Sigmoid colon (tissue), 7 donors: ENCODE results near the gene DCDC2C. TPM values are rescaled to one million over a fixed set of nuclear protein-coding genes. Genes with fewer than 3 reads are reported as not detected.

Experiments
- DNase-seq: peaks from one replicate; pipeline ENCODE4 v3.0.0-alpha.2; 2019
- H3K27ac ChIP-seq, 4 donors: fragments of 200-600 bp; sonication (generic); one replicate each; pipeline ENCODE4 v1.5.1; 2016 to 2019; ENCODE audit warnings: mild to moderate bottlenecking in 1 of 4
- H3K27me3 ChIP-seq, 3 donors: fragments of 200-600 bp; sonication (generic); one replicate each; pipeline ENCODE4 v1.5.1; 2019; ENCODE audit warnings: mild to moderate bottlenecking in 1 of 3
- H3K36me3 ChIP-seq, 4 donors: fragments of 200-600 bp; sonication (generic); one replicate each; pipeline ENCODE4 v1.5.1; 2016 to 2019
- H3K4me1 ChIP-seq, 4 donors: fragments of 200-600 bp; sonication (generic); one replicate each; pipeline ENCODE4 v1.5.1; 2017 to 2019
- H3K4me3 ChIP-seq, 4 donors: fragments of 200-600 bp; sonication (generic); one replicate each; pipeline ENCODE4 v1.5.1; 2017 to 2019; ENCODE audit warnings: mild to moderate bottlenecking in 2 of 4, moderate library complexity in 1 of 4
- H3K9me3 ChIP-seq, 4 donors: fragments of 200-600 bp in 3 of 4; sonication (generic) in 3 of 4; one replicate each; pipeline versions ENCODE4 v1.5.1 to v1.6.1; 2013 to 2019
- CTCF ChIP-seq, 4 experiments: fragments of 450-650 bp in 3 of 4; fragments of 200-600 bp in 1 of 4; IDR thresholded peaks; one replicate each; pipeline ENCODE4 v1.5.1; 2016 to 2019; ENCODE audit warnings: antibody characterized with exemption in 4 of 4, mild to moderate bottlenecking in 3 of 4, moderate library complexity in 2 of 4
- EP300 ChIP-seq, 4 donors: sonication (generic); formaldehyde crosslinking; IDR thresholded peaks; one replicate each; pipeline ENCODE4 v1.6.1; 2017; ENCODE audit warnings: antibody characterized with exemption in 4 of 4
- POLR2A ChIP-seq, 2 donors: fragments of 450-650 bp; IDR thresholded peaks; one replicate each; pipeline ENCODE4 v1.6.1; 2016; ENCODE audit warnings: antibody characterized with exemption in 2 of 2, mild to moderate bottlenecking in 2 of 2, moderate library complexity in 2 of 2
- POLR2AphosphoS5 ChIP-seq, 4 donors: sonication (generic); formaldehyde crosslinking; IDR thresholded peaks; one replicate each; pipeline ENCODE4 v1.6.1; 2017; ENCODE audit warnings: antibody characterized with exemption in 4 of 4
- WGBS, 2 donors: extraction: QIAGEN DNeasy Blood & Tissue Kit; methylation state at CpG; one replicate each; pipeline ENCODE4 v1.1.7; 2013; 5-methylcytosine and 5-hydroxymethylcytosine counted together
- intact Hi-C: fragments of 100-400 bp; cut with DNase I; formaldehyde crosslinking; loops from one replicate; pipeline ENCODE4 v1.15.1; 2023
- polyA plus RNA-seq, 3 donors: library from polyadenylated mRNA; stranded (reverse); fragments of 200-250 nt; gene quantifications; one replicate each; pipeline ENCODE4 v1.2.3, GENCODE V29; 2013
- total RNA-seq, 4 donors: library from RNA; depleted of rRNA; stranded (reverse); fragments of >200 nt; gene quantifications; one replicate each; pipeline ENCODE4 v1.1.0, GENCODE V29; 2016
- donor health status: healthy with polysubstance abuse.
- donor health status: Bipolar disorder and iron deficiency.
- donor health status: healthy.

The DCDC2C gene
- total and polyA plus RNA-seq, 7 donors, result 0.33 TPM; not detected in 6

- Histone ChIP-seq H3K36me3 (no peaks in the 10 kb centered on the region), H3K9me3 (no peaks in the 10 kb centered on the region), H3K27ac (no peak overlapping the region), H3K27me3 (no peaks in the 10 kb centered on the region), H3K4me3 (no peak overlapping the region), H3K4me1 (no peaks in the 10 kb centered on the region)
- DNase-seq, result no peak
- TF ChIP-seq POLR2AphosphoS5 (IDR thresholded peaks at IDR 0.05) (no peak), POLR2A (IDR thresholded peaks at IDR 0.05) (no peak), EP300 (IDR thresholded peaks at IDR 0.05) (no peak), CTCF (IDR thresholded peaks at IDR 0.05) (no peak)
- intact Hi-C loops, result no loop called here
- WGBS, 2 donors, result 85 to 88% methylated on average over 16 of the region's 16 CpGs
Observed at GRCh38 chr2:3665886-3666612, 37.3 kb upstream of the DCDC2C start.

GRCh38 chr2:3666613-3666975, 36.8 kb upstream of the DCDC2C start:
- WGBS, 2 donors, result 91 to 94% methylated on average over 18 of the region's 18 CpGs
- H3K4me1 ChIP-seq, result no peaks in the 10 kb centered on the region
- intact Hi-C loops, result no loop called here
- no peaks in the 10 kb centered on the region for H3K36me3 ChIP-seq
- H3K9me3 ChIP-seq, result no peaks in the 10 kb centered on the region
- no peaks in the 10 kb centered on the region for H3K27me3 ChIP-seq
- TF ChIP-seq CTCF (IDR thresholded peaks at IDR 0.05) (no peak), EP300 (IDR thresholded peaks at IDR 0.05) (no peak), POLR2A (IDR thresholded peaks at IDR 0.05) (no peak), POLR2AphosphoS5 (IDR thresholded peaks at IDR 0.05) (no peak)
- no peak for DNase-seq
- H3K27ac ChIP-seq, result no peak overlapping the region
- H3K4me3 ChIP-seq, result no peak overlapping the region

- no peaks in the 10 kb centered on the region for H3K9me3 ChIP-seq
- TF ChIP-seq EP300 (IDR thresholded peaks at IDR 0.05), result no peak
- TF ChIP-seq POLR2A (IDR thresholded peaks at IDR 0.05), result no peak
- TF ChIP-seq POLR2AphosphoS5 (IDR thresholded peaks at IDR 0.05), result no peak
- TF ChIP-seq CTCF (IDR thresholded peaks at IDR 0.05), result no peak
- no peak overlapping the region for H3K4me3 ChIP-seq
- intact Hi-C loops, result no loop called here
- no peaks in the 10 kb centered on the region for H3K4me1 ChIP-seq
- no peak overlapping the region for H3K27ac ChIP-seq
- no peaks in the 10 kb centered on the region for H3K36me3 ChIP-seq
- 73 to 75% methylated on average over 23 of the region's 23 CpGs for WGBS, 2 donors
- peak; percentile 58 for DNase-seq
- H3K27me3 ChIP-seq, result no peaks in the 10 kb centered on the region
Observed at GRCh38 chr2:3667151-3667631, 36.2 kb upstream of the DCDC2C start.

- WGBS, 2 donors, result 75 to 91% methylated on average over 8 of the region's 8 CpGs
- Histone ChIP-seq H3K36me3 (no peaks in the 10 kb centered on the region), H3K27ac (no peak overlapping the region), H3K9me3 (no peaks in the 10 kb centered on the region), H3K4me1 (no peaks in the 10 kb centered on the region), H3K4me3 (no peak overlapping the region), H3K27me3 (no peaks in the 10 kb centered on the region)
- TF ChIP-seq POLR2AphosphoS5 (IDR thresholded peaks at IDR 0.05) (no peak), CTCF (IDR thresholded peaks at IDR 0.05) (no peak), POLR2A (IDR thresholded peaks at IDR 0.05) (no peak), EP300 (IDR thresholded peaks at IDR 0.05) (no peak)
- no peak for DNase-seq
- intact Hi-C loops, result no loop called here
Observed at GRCh38 chr2:3669656-3670055, 33.7 kb upstream of the DCDC2C start.

GRCh38 chr2:3670376-3670775, 33.0 kb upstream of the DCDC2C start:
- Histone ChIP-seq H3K27ac (no peak overlapping the region), H3K4me3 (no peak overlapping the region), H3K27me3 (no peaks in the 10 kb centered on the region), H3K9me3 (no peaks in the 10 kb centered on the region), H3K36me3 (no peaks in the 10 kb centered on the region), H3K4me1 (no peaks in the 10 kb centered on the region)
- 86 to 90% methylated on average over 15 of the region's 15 CpGs for WGBS, 2 donors
- intact Hi-C loops, result no loop called here
- DNase-seq, result no peak
- no peak for TF ChIP-seq EP300 (IDR thresholded peaks at IDR 0.05)
- no peak for TF ChIP-seq POLR2AphosphoS5 (IDR thresholded peaks at IDR 0.05)
- no peak for TF ChIP-seq CTCF (IDR thresholded peaks at IDR 0.05)
- TF ChIP-seq POLR2A (IDR thresholded peaks at IDR 0.05), result no peak
